ENCODE data around the gene FAM20C.
"Not testable (repeated sequence)": the region's sequence is repeated elsewhere in the genome, so short reads cannot be mapped to it uniquely, and the experiment has no call there.

Gene FAM20C

GRCh38 chr7:261341-262250 lies 69.2 kb downstream of the FAM20C start:
- DNase-seq = no peak

GRCh38 chr7:262251-262572 lies 69.8 kb downstream of the FAM20C start:
- DNase-seq = no peak

- not testable (repeated sequence) for DNase-seq
Measured at GRCh38 chr7:262631-263311, 70.4 kb downstream of the FAM20C start.

GRCh38 chr7:263483-264351 lies 71.3 kb downstream of the FAM20C start:
- not testable (repeated sequence) for DNase-seq

GRCh38 chr7:264541-265191 lies 72.3 kb downstream of the FAM20C start:
- DNase-seq = peak; percentile 20

GRCh38 chr7:265192-265997 lies 73.0 kb downstream of the FAM20C start:
- no peak for DNase-seq

GRCh38 chr7:265998-266850 lies 73.9 kb downstream of the FAM20C start:
- DNase-seq = no peak

GRCh38 chr7:266851-267840 lies 74.8 kb downstream of the FAM20C start:
- peak; percentile 22 for DNase-seq

GRCh38 chr7:268991-269390 lies 76.6 kb downstream of the FAM20C start:
- no peak for DNase-seq

GRCh38 chr7:269721-270120 lies 77.3 kb downstream of the FAM20C start:
- no peak for DNase-seq

- DNase-seq = no peak
Measured at GRCh38 chr7:270351-270983, 78.1 kb downstream of the FAM20C start.

- DNase-seq = no peak
Measured at GRCh38 chr7:271266-272107, 79.1 kb downstream of the FAM20C start.

- DNase-seq = no peak
Measured at GRCh38 chr7:272108-272615, 79.8 kb downstream of the FAM20C start.

- DNase-seq = no peak
Measured at GRCh38 chr7:272631-273030, 80.3 kb downstream of the FAM20C start.

- no peak for DNase-seq
Measured at GRCh38 chr7:273327-273726, 81.0 kb downstream of the FAM20C start.

- no peak for DNase-seq
Measured at GRCh38 chr7:274266-274665, 81.9 kb downstream of the FAM20C start.

GRCh38 chr7:276230-276835 lies 84.0 kb downstream of the FAM20C start:
- DNase-seq = no peak

- no peak for DNase-seq
Measured at GRCh38 chr7:277228-277627, 84.9 kb downstream of the FAM20C start.

Data from NCI-H1092 treated with DMSO at 0.1 percent for 48 hours (cell line).